RWPE1 (cell line): Measurements from ENCODE around the gene BCAT1.

ENCODE experiments used
- CTCF ChIA-PET: fragments of 350-600 bp; sonication (Branson Sonifier 250); formaldehyde crosslinking; extraction: SDS; loops from one replicate; lab custom pipeline; 2021; lab: Yijun Ruan, JAX
- POLR2A ChIA-PET: fragments of 400-600 bp; formaldehyde crosslinking; extraction: SDS; loops from one replicate; lab custom pipeline; 2020; ENCODE audit warnings: antibody characterized with exemption; ENCODE audit not compliant: low non-redundant PET; lab: Yijun Ruan, JAX
- DNase-seq: peaks from one replicate; pipeline ENCODE4 v3.0.0; 2012; ENCODE audit warnings: low spot score
- H3K27ac ChIP-seq: fragments of 450-650 bp; 2 replicates; pipeline ENCODE4 v1.5.1; 2017
- TF ChIP-seq, protein P1 (sequence below): fragments of 450-650 bp; conservative IDR thresholded peaks from 2 replicates; pipeline ENCODE4 v1.5.1; 2017; ENCODE audit warnings: low read depth, mild to moderate bottlenecking

Gene BCAT1

DNA sequence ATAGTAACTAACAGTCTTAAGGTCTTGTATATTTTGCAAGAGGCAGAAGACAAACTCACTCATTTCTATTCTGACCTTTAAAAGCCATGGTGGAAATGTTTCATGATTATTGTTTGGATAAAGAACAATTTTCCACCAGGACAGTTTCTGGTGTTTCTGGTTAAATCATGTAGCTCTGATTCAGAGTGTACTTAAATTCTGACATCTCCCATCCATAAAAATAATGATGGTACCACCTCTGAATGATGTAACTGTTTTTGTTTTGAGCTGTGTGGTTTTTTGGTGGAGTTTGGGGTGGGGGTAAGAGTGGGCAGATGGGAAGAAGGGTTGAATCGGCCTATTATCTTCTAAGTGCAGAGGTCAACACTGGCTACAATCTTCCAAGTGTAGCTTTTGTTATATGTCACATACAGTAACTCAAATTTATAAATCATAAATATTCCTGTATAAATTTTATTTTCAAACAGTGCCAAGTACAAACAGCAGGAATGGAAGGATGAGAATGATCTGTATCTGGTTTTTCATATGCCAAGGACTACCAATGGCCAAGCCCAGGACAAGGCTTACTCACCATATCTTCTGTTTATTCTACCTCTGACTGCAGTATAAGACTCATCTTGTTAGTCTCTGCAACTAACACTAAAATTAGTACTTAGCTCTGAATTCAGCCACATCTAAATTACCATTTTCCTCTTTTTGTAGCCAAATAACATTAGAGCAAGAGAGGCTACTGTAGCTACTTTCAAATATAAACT is 108.7 kb downstream of the BCAT1 start:
- H3K27ac ChIP-seq: no peak overlapping the region
- TF ChIP-seq, protein P1, sequence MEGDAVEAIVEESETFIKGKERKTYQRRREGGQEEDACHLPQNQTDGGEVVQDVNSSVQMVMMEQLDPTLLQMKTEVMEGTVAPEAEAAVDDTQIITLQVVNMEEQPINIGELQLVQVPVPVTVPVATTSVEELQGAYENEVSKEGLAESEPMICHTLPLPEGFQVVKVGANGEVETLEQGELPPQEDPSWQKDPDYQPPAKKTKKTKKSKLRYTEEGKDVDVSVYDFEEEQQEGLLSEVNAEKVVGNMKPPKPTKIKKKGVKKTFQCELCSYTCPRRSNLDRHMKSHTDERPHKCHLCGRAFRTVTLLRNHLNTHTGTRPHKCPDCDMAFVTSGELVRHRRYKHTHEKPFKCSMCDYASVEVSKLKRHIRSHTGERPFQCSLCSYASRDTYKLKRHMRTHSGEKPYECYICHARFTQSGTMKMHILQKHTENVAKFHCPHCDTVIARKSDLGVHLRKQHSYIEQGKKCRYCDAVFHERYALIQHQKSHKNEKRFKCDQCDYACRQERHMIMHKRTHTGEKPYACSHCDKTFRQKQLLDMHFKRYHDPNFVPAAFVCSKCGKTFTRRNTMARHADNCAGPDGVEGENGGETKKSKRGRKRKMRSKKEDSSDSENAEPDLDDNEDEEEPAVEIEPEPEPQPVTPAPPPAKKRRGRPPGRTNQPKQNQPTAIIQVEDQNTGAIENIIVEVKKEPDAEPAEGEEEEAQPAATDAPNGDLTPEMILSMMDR: no peak
- DNase-seq: no peak
- ChIA-PET POLR2A (no interaction called here), CTCF (no interaction called here)

DNA sequence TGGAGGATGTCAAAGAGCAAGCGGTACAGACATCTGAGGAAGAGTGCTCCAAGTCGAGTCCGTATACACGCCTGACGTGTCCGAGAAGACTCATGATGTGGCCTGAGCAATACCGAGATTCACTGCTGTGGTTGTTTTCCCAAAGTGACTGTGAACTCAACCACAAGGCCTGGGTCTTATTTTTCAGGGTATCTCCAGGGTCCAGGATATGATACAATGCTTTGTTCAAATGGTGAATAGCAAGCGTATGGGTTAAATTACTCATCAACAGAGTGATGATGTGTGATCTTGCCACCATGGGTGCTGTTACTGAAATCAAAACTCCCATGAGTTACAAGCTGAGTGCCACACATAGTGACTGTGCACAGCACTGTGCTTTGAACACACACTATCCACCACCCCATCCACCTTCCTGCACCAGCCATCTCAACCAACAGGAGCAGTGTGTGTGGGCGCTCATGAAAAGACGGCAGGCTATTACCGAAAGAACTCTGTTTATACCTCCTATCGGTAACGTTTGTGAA is 109.6 kb downstream of the BCAT1 start:
- H3K27ac ChIP-seq: no peak overlapping the region
- CTCF ChIA-PET: no interaction called here
- TF ChIP-seq, protein P1: no peak
- POLR2A ChIA-PET: no interaction called here
- no peak for DNase-seq

DNA sequence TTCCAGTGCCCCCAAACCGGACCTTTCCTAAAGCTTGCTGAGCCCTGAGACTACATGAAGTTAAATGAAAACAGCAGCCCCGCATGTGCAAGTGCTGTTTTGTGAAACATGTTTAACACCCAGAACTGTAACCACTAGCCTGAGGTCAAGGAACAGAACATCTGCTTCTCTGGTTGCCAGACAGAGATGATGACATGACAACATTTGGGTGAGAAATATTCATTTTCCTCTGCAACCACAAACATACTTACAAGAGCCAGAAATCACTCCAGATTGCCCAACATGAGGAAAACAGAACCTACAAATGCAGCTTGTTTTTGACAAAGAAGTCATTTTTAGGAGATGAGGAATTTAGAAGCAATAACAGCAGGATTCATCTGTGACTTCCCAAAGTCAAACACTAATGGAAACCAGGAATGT is 110.4 kb downstream of the BCAT1 start:
- no peak overlapping the region for H3K27ac ChIP-seq
- ChIA-PET CTCF (no interaction called here), POLR2A (no interaction called here)
- DNase-seq: no peak
- TF ChIP-seq, protein P1: no peak

DNA sequence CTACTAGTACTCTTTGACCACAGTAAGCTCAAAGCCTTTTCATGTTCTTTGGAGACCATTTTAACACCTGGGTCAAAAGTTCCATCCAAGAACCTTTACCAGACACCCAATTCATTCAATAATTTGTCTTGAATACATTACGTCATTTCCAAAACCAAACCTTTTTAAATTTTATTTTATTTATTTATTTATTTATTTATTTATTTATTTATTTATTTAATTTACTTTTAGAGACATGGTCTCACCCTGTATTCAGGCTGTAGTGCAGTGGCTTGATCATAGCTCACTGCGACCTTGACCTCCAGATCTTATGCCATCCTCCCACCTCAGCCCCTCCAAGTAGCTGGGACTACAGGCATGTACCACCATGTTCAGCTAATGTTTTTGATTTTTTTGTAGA is 113.5 kb downstream of the BCAT1 start:
- CTCF ChIA-PET: interaction anchor here (0.7 to 1.3 kb wide), 2 partner anchors 319 to 1674 kb away, joined by 3 to 4 read pairs; no protein-coding TSS in a partner anchor
- POLR2A ChIA-PET: no interaction called here
- no peak for DNase-seq
- TF ChIP-seq, protein P1: no peak
- H3K27ac ChIP-seq: no peak overlapping the region

DNA sequence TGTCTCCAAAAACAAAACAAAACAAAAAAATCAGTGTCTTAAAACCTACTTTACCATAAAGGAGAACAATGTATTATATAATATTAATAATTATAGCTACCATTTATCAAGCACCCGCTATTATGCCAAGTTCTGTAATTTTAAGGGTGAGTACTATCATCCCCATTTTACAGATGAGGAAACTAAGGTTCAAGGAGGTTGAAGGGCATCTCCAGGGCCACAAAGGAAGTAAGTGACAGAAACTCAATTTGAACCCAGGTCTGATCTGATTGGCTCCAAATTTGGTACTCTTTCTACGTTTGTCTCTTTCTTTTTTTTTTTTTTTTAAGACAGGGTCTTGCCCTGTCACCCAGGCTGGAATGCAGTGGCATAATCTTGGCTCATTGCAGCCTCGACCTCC is 115.4 kb downstream of the BCAT1 start:
- no peak for DNase-seq
- CTCF ChIA-PET: interaction anchor here (0.7 kb wide), 1 partner anchor 1303 kb away, joined by 3 read pairs; no protein-coding TSS in a partner anchor
- POLR2A ChIA-PET: no interaction called here
- H3K27ac ChIP-seq: no peak overlapping the region
- TF ChIP-seq, protein P1: no peak

DNA sequence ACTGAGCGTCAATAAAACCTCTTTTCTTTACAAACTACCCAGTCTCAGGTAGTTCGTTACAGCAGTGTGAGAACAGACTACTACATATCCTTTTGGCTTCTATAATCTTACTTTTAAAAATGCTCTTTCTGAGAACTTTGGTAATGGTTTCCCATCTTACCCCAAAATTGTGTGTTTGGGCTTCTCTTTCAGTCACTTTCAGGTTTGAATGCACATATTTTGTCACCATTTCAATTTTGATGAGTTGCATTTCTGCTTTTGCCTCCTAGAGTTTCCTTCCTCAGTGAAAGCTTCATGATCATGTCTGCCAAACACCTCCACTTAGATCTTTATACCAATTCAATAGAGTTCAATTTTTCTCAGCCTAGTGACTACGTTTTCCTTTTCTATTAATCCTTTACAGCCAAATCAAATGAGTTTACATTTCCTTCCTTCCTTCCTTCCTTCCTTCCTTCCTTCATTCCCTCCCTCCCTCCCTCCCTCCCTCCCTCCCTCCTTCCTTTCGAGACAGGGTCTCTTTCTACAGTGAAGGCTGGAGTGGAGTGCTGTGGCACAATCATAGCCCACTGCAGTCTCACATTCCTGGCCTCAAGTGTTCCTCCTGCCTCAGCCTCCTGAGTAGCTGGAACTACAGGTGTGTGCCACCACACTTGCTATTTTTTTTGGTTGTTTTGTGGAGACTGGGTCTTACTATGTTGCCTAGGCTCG is 124.9 kb downstream of the BCAT1 start:
- TF ChIP-seq, protein P1: no peak
- POLR2A ChIA-PET: no interaction called here
- CTCF ChIA-PET: no interaction called here

More for the DNA sequence above, 124.9 kb downstream of the BCAT1 start:
- H3K27ac ChIP-seq: no peak overlapping the region
- no peak for DNase-seq
